HG02840 (cell line): ENCODE data around the gene CCL4.

Source experiments
- ATAC-seq: cut with Tn5 transposase; IDR thresholded peaks from one replicate; pipeline ENCODE4 v1.9.1; 2021; ENCODE audit warnings: mild to moderate bottlenecking, moderate library complexity, moderate number of reproducible peaks; ENCODE audit not compliant: unreplicated experiment, low FRiP score

The CCL4 gene

DNA sequence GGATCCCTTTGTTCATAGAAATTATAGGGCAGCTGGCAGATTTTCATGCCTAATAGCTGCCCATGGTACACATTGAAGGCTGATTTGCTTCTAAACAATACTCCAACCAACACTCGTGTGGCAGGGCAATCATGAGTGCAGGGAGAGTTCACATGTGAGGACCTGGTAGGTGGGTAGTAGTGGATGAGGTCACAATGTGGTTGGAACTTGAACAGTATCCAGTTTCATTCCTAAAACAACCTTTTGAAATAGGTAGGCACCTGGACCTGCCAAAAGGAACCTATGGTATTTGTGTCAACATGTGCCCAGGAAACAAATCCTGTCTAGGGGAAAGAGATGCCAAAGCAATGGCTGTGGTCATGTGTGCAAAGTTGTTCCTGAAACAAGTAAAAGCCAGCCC is 32.8 kb downstream of the CCL4 start:
- no peak for ATAC-seq

DNA sequence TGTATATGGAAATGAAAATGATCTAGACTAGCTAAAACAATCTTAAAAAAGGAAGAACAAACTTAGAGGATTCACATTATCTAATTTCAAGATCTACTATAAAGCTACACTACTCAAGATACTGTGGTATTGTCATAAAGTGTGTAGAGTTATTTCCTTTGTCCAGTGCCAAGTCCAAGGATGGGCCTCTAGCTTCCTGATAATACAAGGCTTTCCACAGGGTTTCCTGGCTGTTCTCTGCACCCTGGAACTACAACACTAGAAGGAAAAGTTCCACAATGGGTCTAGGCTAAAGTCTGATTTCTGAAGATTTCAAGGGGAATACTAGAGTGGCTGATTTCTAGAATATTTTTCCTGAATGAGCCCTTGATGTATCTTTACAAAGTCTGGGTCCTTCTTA is 38.6 kb downstream of the CCL4 start:
- no peak for ATAC-seq

DNA sequence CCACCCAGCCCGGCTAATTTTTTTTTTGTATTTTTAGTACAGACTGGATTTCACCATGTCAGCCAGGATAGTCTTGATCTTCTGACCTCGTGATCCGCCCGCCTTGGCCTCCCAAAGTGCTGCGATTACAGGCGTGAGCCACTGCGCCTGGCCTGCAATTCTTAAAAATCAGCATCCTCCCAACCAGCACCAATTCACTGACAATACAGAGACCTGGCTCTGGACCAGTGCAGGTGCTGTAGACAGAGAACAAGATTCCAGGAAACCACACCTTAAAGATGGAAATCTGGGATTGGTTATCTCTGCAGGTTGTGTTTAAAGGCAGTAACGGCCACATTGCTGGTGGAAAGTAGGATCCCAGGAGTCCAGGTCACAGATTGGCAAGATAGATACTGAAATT is 39.2 kb downstream of the CCL4 start:
- no peak for ATAC-seq

DNA sequence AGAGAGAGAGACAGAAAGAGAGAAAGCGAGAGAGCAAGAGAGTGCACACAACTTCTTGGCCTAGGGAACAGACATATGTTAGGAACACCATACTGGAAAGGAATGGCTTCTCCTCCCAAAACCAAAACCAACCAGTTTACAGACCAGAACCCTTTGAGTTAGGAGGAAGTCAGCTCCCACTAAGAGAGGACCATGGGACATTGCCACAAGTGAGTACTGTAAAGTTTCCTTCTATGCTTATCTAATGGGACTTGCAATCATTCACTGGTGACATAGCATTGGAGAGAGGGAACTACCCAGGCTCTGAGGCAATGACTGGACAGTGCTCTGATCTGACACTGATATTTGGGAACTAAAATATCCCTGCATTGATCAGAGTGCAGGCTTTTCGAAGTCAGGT is 40.4 kb downstream of the CCL4 start:
- no peak for ATAC-seq

DNA sequence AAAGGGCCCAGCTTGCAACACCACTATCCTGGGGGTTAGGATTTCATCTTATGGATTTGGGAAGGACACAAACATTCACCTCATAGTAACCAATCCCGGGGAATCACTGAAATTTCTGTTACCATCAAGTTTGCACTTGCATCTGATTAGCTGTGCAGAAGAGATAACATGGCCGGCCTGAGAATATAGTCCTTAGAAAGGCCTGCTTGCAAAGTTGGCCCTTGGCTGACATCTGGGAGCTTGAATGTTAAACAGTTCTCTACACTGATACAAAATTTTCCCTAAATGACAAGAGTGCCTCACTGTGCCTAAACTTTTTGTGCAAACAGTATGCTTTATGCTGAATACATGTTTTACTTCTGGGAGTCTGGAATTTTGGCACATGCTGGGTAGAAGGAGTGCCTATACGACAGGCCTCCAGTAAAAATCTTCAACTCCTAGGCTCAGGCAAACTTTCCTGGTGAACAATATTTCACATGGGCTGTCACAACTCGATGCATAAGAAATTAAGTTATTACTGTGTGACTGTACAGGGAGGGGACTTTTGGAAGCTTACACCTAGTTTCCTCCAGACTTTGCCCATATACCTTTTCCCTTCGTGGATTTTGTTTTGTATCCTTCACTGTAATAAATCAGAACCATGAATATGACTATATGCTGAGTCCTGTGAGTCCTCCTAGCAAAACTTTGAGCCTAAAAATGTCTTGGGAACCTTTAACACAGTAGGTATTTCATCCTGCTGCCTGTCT is 41.5 kb downstream of the CCL4 start:
- ATAC-seq, result no peak

DNA sequence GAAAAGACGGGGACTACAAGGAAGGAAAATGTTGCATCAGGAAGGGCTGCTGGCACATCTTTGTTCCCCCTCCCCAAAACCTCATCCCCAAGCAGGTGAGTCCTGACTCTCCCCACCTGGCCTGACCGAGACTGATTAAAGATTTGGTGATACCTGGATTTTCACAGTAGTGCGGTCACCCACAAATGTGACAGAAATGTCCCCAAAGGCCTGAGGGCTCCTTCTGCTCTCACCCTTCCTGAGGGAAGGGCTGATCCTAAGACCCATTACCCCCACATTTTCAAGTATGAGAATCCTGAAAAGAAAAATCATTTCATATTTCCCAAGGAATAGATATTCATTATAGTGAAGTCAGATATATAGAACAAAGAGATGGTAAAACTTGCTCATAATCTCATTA is 44.0 kb downstream of the CCL4 start:
- no peak for ATAC-seq

DNA sequence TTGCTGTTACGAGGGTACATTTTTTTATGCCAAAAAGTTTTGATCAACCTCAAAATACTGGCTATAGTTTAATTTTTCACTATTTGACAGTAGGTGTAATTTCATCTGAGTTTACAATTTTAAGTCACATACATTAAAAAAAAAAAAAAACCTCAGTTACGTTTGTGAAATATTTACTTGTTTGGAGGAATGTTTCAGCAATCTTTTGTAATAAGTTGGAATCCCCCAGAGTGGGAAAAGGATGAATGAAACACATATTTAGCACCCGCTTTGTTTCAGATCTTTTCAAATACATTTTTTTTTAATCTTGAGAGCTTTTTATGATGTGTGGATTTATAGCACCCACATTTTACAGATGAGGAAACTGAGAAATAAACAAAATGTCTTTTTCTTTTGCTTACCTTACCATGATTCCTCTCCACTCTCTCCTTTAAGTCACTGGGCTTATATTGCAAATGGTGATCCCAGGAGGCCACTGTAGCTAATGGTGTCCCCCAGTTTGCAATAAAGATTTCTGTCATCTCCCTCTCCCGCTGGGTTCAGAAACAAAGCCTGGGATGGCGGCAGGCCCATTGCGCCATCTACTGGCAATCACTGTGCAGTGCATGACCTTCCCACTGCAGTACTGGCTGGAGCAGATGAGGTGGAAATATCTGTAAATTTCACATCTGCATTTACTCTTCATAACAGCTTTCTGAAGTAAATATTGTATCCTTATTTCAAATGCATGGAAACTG is 45.1 kb downstream of the CCL4 start:
- ATAC-seq, result no peak

DNA sequence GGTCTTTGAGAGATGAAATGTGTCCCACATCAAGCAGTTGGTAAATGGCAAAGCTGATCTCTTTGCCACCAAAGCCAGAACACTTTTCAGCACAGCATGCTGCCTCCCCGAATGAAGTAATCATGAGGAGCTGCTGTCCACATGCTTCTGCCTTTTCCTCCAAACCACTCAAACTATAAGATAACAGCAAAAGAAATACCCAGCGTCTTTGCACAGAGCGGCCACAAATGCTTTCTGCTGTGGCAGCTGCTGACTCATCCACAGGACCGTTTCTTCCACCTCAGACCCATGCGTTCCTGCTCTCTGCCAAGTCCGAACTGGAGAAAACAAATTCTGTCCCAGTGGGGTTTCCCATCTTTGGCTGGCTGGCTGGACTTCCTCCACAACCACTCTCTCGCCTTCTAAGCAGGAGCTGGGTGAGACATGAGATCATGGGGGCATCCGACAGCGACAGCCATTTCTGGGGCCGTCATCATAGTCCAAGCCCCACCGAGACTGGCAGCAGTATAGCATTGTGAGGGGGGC is 45.7 kb downstream of the CCL4 start:
- ATAC-seq, result no peak

DNA sequence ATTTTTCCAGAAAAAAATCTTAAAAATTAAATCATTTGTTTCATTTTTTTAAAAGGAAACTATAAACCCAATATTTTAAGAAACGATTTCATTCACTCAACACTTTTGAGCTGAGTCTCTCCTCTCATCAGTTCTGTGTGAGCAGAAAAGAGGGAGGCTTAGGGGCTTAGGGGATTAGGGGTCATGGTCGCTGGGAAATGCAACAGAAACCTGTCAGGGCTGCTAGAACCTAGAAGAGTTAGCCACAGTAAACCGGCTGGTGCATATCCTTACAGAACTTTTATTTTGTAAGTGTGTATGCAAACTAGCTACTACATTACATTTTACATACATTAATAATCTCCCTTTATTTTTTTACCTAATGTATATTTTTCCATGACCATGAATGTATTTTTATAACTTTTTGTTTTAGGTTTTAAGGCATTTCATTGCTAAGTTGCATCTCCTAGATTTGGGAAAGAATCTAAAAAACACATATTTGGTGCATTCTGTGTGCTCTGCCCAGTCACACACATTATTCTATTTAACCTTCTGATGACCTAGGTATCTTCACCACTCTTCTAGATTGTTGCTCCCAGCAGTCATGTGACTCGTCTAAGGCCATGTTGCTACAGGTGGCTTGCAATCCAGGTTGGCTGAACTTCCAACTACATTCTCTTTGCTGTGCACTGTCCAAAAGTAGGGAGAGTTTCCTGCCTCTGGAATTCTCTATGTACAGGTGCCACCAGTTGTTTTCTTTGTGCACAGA is 48.4 kb downstream of the CCL4 start:
- no peak for ATAC-seq

DNA sequence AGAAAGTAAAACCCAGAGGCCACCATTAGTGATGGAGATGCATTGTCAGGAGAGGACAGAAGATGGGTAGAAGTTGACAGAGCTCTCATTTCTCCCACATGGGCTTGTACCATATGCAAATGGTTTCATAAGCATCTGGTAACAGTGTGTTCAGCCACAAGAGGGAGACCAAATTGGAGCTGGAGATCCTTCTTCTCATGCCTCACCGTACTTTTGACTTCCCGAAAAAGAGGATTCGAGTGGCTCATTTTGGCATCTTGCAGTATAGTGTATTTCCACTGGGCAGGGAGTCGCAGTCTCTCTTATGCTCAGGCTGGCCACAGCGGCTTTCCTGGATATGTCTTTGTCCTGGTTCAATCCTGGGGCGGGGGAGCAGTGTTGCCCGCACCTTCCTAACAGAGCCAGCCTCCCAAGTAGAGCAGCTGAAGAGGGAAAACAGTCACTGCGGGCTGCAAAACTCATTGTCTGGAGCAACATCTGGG is 49.1 kb downstream of the CCL4 start:
- no peak for ATAC-seq

DNA sequence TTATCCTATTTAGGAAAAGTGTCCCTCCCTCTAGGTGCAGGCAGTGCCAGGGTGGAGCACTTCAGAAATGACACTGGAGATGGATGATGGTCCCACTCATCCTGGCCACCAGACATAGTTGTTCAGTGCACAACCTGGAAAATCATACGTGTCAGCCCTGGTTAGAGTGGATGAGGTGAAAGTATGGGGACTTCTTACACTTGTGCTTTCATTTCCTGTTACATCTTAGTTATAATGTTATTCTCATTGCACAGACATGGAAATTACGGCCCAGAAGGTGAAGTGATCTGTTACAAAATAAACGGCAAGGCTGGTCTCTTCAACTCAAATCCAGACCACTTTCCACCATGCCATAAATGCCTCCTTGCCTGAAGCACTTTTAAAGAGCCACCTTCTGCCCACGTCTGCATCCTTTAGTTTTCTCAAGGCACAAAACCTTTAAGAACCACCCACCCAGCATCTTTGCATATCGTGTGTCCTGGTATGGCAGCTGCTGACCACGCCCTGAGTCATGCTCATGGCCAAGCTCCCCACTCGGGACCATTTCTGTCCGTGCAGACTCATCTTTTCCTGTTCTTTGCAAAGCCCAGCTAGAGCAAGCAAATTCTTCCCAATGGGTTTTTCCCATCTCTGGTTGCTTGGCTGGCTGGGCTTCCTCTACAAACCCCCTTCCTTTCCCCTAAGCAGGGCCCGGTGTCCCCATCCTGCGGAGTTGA is 50.4 kb downstream of the CCL4 start:
- ATAC-seq, result no peak
